ENCODE measurements around the gene ACSL5. TPM values are rescaled to one million over a fixed set of nuclear protein-coding genes. Genes with fewer than 3 reads are reported as not detected.
A peak's percentile ranks its signal among the peaks of the same experiment; 100 is the strongest.

The ACSL5 gene
- total RNA-seq, 1 donor, result 2.6 TPM

DNA sequence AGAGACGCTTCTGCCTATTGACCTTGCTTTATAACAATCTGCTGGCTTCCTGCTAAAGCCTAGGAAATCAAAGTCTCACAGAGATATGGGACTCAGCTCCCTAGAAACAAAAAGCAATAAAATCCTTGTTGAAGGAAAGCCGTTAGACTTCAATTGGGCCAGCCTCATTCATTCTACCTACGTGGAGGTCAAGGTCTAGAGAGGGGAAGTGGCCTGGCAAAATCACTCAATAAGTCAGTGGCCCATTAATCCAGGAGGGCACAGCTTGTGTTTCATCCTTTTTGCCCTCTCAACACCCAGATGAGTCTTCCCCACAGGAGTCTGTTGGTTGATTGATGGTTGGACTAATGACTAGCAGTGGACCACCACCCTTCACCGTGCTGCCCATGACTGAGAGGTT, 40.5 kb upstream of the ACSL5 start:
- DNase-seq (ENCODE audit: low read depth), result no peak
- TF ChIP-seq, protein P1, sequence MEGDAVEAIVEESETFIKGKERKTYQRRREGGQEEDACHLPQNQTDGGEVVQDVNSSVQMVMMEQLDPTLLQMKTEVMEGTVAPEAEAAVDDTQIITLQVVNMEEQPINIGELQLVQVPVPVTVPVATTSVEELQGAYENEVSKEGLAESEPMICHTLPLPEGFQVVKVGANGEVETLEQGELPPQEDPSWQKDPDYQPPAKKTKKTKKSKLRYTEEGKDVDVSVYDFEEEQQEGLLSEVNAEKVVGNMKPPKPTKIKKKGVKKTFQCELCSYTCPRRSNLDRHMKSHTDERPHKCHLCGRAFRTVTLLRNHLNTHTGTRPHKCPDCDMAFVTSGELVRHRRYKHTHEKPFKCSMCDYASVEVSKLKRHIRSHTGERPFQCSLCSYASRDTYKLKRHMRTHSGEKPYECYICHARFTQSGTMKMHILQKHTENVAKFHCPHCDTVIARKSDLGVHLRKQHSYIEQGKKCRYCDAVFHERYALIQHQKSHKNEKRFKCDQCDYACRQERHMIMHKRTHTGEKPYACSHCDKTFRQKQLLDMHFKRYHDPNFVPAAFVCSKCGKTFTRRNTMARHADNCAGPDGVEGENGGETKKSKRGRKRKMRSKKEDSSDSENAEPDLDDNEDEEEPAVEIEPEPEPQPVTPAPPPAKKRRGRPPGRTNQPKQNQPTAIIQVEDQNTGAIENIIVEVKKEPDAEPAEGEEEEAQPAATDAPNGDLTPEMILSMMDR (IDR thresholded peaks at IDR 0.05; ENCODE audit: insufficient read depth, low read length), result no peak
- H3K4me3 ChIP-seq (ENCODE audit: low read depth, low read length), result no peak overlapping the region

DNA sequence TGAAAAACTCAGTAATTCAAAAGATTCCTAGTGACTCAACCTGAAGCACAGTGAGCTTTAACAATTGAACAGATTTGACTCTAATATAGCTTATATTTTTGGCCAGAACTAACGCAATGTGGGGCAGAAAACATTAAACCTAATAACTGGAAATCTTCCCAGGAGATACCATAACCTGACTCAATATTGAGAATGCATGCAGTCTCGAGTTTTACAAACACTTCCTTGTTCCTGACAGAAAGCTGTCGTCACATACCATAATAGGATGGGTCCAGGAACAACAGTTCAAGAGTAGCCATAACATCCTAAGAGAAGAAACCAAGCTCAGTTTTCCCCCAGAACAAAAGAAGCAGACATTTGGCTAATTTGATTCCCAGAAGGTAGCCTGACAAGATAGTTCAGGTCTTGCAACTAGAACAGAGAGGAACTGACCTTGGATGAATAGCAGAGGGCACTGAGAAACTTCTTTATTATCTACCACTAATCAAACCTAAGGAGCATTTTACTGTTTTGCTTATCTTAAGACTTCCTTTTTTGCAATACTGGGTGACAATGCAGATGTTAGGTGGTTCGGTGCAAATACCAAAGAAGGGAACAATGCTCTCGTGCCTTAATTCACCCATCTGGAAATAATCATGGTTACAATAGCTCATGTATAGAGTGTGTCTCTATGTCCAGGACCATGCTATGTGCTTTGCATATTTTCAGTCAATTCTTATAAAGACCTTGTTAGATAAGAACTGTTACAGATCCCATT, 38.6 kb upstream of the ACSL5 start:
- no peak overlapping the region for H3K4me3 ChIP-seq (ENCODE audit: low read depth, low read length)
- TF ChIP-seq, protein P1 (IDR thresholded peaks at IDR 0.05; ENCODE audit: insufficient read depth, low read length), result no peak
- peak; percentile 63 for DNase-seq (ENCODE audit: low read depth)

- H3K4me3 ChIP-seq (ENCODE audit: low read depth, low read length), result no peak overlapping the region
- DNase-seq (ENCODE audit: low read depth), result no peak
- TF ChIP-seq, protein P1 (IDR thresholded peaks at IDR 0.05; ENCODE audit: insufficient read depth, low read length), result no peak
Observed at GRCh38 chr10:112335868-112336265, 38.0 kb upstream of the ACSL5 start.

- H3K4me3 ChIP-seq (ENCODE audit: low read depth, low read length), result no peak overlapping the region
- peak; percentile 17 for DNase-seq (ENCODE audit: low read depth)
- TF ChIP-seq, protein P1 (IDR thresholded peaks at IDR 0.05; ENCODE audit: insufficient read depth, low read length), result no peak
Observed at GRCh38 chr10:112336556-112337201, 37.2 kb upstream of the ACSL5 start.

DNA sequence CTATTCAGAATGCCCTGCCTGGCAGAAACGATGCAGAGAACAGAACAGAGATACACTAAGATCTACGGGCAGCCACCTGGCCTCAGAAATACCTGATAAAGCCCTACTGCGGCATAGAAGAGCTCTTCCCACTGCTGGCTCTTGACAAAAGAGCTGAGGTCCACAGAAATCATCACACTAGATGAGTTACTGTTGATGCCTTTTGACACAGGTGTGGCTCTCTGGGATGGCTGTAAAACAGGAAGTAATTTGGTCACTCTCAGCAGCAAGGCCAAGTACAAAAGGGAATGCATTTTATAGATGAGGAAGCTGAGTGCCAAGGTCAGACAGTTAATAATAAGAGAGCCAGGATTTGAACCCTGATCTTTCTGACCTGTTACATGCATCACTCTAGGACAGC, 35.0 kb upstream of the ACSL5 start:
- DNase-seq (ENCODE audit: low read depth), result no peak
- no peak overlapping the region for H3K4me3 ChIP-seq (ENCODE audit: low read depth, low read length)
- TF ChIP-seq, protein P1 (IDR thresholded peaks at IDR 0.05; ENCODE audit: insufficient read depth, low read length), result no peak

- TF ChIP-seq, protein P1 (IDR thresholded peaks at IDR 0.05; ENCODE audit: insufficient read depth, low read length), result no peak
- DNase-seq (ENCODE audit: low read depth), result no peak
- H3K4me3 ChIP-seq (ENCODE audit: low read depth, low read length), result no peak overlapping the region
Observed at GRCh38 chr10:112340601-112341000, 33.3 kb upstream of the ACSL5 start.

Measured in fibroblast of the aortic adventitia (primary cell).